B cell (primary cell): ENCODE data around the gene TOP1.

Experiments used
- CTCF ChIP-seq: fragments of 200-600 bp; IDR thresholded peaks from one replicate; pipeline ENCODE4 v1.8.0; 2022; ENCODE audit warnings: antibody characterized with exemption, mild to moderate bottlenecking
- EZH2 ChIP-seq: IDR thresholded peaks from 2 replicates; pipeline ENCODE4 v1.6.1; 2012; ENCODE audit warnings: borderline replicate concordance, low read depth, mild to moderate bottlenecking, moderate library complexity, low read length; ENCODE audit not compliant: insufficient read depth, poor library complexity, severe bottlenecking

GRCh38 chr20:41038149-41038877 lies 9.7 kb downstream of the TOP1 start:
- TF ChIP-seq EZH2, result no peak
- no peak for TF ChIP-seq CTCF
